Neuron (in vitro differentiated cells): ENCODE measurements around the gene KCTD15.

Experiments
- H2AFZ ChIP-seq: one replicate; pipeline ENCODE4 v1.6.1; 2013; ENCODE audit warnings: low read depth, mild to moderate bottlenecking, inconsistent platforms, low read length, moderate library complexity
- H3K27me3 ChIP-seq: one replicate; pipeline ENCODE4 v1.6.1; 2013; ENCODE audit warnings: low read length; ENCODE audit not compliant: insufficient read depth
- H3K36me3 ChIP-seq: one replicate; pipeline ENCODE4 v1.6.1; 2013; ENCODE audit warnings: low read length; ENCODE audit not compliant: insufficient read depth
- H3K4me1 ChIP-seq: one replicate; pipeline ENCODE4 v1.6.1; 2013; ENCODE audit warnings: low read length; ENCODE audit not compliant: insufficient read depth
- H3K4me3 ChIP-seq: 2 replicates; pipeline ENCODE4 v1.5.1; 2013; ENCODE audit warnings: mild to moderate bottlenecking, low read length, moderate library complexity
- H3K9me3 ChIP-seq: one replicate; pipeline ENCODE4 v1.6.1; 2013; ENCODE audit warnings: low read length

KCTD15 gene

GRCh38 chr19:33796164-33796875, at the start of gene KCTD15:
Gene KCTD15, plus strand, starts transcription at chr19:33796870. Its CDS starts 3,585 bp downstream, at chr19:33800455.
- H3K27me3 ChIP-seq = no peaks in the 10 kb centered on the region
- H3K36me3 ChIP-seq = peaks cover 21% of the 10 kb centered on the region
- no peaks in the 10 kb centered on the region for H3K9me3 ChIP-seq
- H3K4me1 ChIP-seq = peaks cover 16% of the 10 kb centered on the region
- peak within 1 kb of the TSS; percentile 60 for H2AFZ ChIP-seq
- H3K4me3 ChIP-seq = peak within 1 kb of the TSS; percentile 97

- Histone ChIP-seq H3K4me1 (no peaks in the 10 kb centered on the region), H3K9me3 (no peaks in the 10 kb centered on the region), H3K27me3 (no peaks in the 10 kb centered on the region), H3K36me3 (no peaks in the 10 kb centered on the region), H3K4me3 (no peak overlapping the region), H2AFZ (no peak overlapping the region)
These were observed 49.4 kb upstream of the KCTD15 start for GRCh38 chr19:33747273-33747672.

GRCh38 chr19:33748231-33748630, 48.4 kb upstream of the KCTD15 start:
- Histone ChIP-seq H3K9me3 (no peaks in the 10 kb centered on the region), H3K4me3 (no peak overlapping the region), H3K4me1 (no peaks in the 10 kb centered on the region), H3K27me3 (no peaks in the 10 kb centered on the region), H2AFZ (no peak overlapping the region), H3K36me3 (no peaks in the 10 kb centered on the region)

GRCh38 chr19:33749016-33749415, 47.7 kb upstream of the KCTD15 start:
- Histone ChIP-seq H3K4me3 (no peak overlapping the region), H2AFZ (no peak overlapping the region), H3K4me1 (no peaks in the 10 kb centered on the region), H3K27me3 (no peaks in the 10 kb centered on the region), H3K36me3 (no peaks in the 10 kb centered on the region), H3K9me3 (no peaks in the 10 kb centered on the region)

GRCh38 chr19:33749619-33750175, 47.0 kb upstream of the KCTD15 start:
- no peaks in the 10 kb centered on the region for H3K36me3 ChIP-seq
- no peaks in the 10 kb centered on the region for H3K9me3 ChIP-seq
- no peaks in the 10 kb centered on the region for H3K4me1 ChIP-seq
- no peak overlapping the region for H2AFZ ChIP-seq
- H3K27me3 ChIP-seq = no peaks in the 10 kb centered on the region
- no peak overlapping the region for H3K4me3 ChIP-seq

GRCh38 chr19:33750587-33751435, 45.9 kb upstream of the KCTD15 start:
- Histone ChIP-seq H3K9me3 (no peaks in the 10 kb centered on the region), H3K4me1 (no peaks in the 10 kb centered on the region), H3K27me3 (peaks cover 2% of the 10 kb centered on the region), H3K36me3 (no peaks in the 10 kb centered on the region), H3K4me3 (no peak overlapping the region), H2AFZ (no peak overlapping the region)

- peaks cover 2% of the 10 kb centered on the region for H3K27me3 ChIP-seq
- H3K9me3 ChIP-seq = no peaks in the 10 kb centered on the region
- H3K4me1 ChIP-seq = no peaks in the 10 kb centered on the region
- H3K4me3 ChIP-seq = no peak overlapping the region
- H3K36me3 ChIP-seq = no peaks in the 10 kb centered on the region
- H2AFZ ChIP-seq = no peak overlapping the region
These were observed 45.3 kb upstream of the KCTD15 start for GRCh38 chr19:33751436-33751770.

GRCh38 chr19:33752018-33752800, 44.5 kb upstream of the KCTD15 start:
- H3K4me1 ChIP-seq = no peaks in the 10 kb centered on the region
- H2AFZ ChIP-seq = no peak overlapping the region
- H3K4me3 ChIP-seq = no peak overlapping the region
- no peaks in the 10 kb centered on the region for H3K36me3 ChIP-seq
- H3K27me3 ChIP-seq = peaks cover 2% of the 10 kb centered on the region
- H3K9me3 ChIP-seq = no peaks in the 10 kb centered on the region

GRCh38 chr19:33752945-33753344, 43.7 kb upstream of the KCTD15 start:
- H3K27me3 ChIP-seq = peaks cover 2% of the 10 kb centered on the region
- H3K36me3 ChIP-seq = no peaks in the 10 kb centered on the region
- H3K4me3 ChIP-seq = no peak overlapping the region
- H3K9me3 ChIP-seq = no peaks in the 10 kb centered on the region
- H2AFZ ChIP-seq = no peak overlapping the region
- H3K4me1 ChIP-seq = no peaks in the 10 kb centered on the region

- peaks cover 8% of the 10 kb centered on the region for H3K4me1 ChIP-seq
- H3K4me3 ChIP-seq = no peak overlapping the region
- no peaks in the 10 kb centered on the region for H3K36me3 ChIP-seq
- H3K9me3 ChIP-seq = no peaks in the 10 kb centered on the region
- H2AFZ ChIP-seq = no peak overlapping the region
- peaks cover 2% of the 10 kb centered on the region for H3K27me3 ChIP-seq
These were observed 42.3 kb upstream of the KCTD15 start for GRCh38 chr19:33754361-33754760.

GRCh38 chr19:33755099-33756035, 41.3 kb upstream of the KCTD15 start:
- no peaks in the 10 kb centered on the region for H3K36me3 ChIP-seq
- H3K27me3 ChIP-seq = peaks cover 2% of the 10 kb centered on the region
- no peak overlapping the region for H2AFZ ChIP-seq
- H3K9me3 ChIP-seq = no peaks in the 10 kb centered on the region
- H3K4me1 ChIP-seq = peaks cover 8% of the 10 kb centered on the region
- H3K4me3 ChIP-seq = no peak overlapping the region

GRCh38 chr19:33756177-33756576, 40.5 kb upstream of the KCTD15 start:
- peaks cover 8% of the 10 kb centered on the region for H3K4me1 ChIP-seq
- no peak overlapping the region for H2AFZ ChIP-seq
- no peaks in the 10 kb centered on the region for H3K9me3 ChIP-seq
- no peaks in the 10 kb centered on the region for H3K36me3 ChIP-seq
- peaks cover 2% of the 10 kb centered on the region for H3K27me3 ChIP-seq
- no peak overlapping the region for H3K4me3 ChIP-seq
